ENCODE results near the gene CCDC174.

DNA sequence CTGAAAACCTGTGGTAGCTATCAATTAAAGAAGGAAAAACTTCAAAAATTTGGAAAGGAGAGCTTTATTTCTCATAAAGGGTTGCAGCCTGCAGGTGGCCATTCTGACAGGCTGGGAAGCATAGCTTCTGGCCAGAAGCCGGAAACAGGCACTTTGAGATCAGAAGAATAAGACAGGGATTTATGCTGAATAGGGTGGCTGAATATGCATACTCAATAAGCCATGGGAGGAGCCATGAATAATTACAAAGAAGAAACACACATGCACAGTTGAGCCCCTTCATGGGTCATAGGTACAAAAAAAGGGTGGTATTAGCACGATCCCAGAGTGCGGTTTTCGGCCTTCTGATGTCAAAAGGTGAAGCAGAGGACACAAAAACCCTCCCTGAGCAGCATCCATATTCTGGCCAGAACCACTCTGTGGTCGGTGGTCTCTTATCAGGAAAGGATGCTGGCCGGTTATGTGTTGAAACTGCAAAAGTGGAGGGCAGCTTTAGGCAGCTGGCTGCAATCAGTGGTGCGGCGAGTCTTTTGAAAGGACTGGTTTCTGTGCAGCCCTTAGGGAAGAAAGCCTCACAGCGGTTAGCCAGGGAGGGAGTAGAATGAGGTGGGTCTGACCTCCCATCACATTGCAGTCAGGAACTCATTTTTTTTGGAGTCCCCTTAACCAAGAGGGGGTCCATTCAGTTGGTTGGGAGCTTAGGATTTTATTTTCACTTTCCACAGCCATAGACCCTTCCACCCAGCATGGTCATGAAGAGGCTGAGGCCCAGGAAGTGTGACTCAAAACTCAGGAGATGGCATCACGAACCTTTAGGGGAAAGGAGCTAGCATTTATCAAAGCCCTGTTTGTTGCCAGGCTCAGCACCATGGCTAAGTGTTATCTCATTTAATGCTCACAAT is 34.7 kb upstream of the CCDC174 start:
- TF ChIP-seq MXD4 (CRISPR knock-in tag; IDR thresholded peaks at IDR 0.05; ENCODE audit: borderline replicate concordance) (no peak), TEAD4 (CRISPR knock-in tag; IDR thresholded peaks at IDR 0.05) (no peak), ZNF138 (CRISPR knock-in tag; conservative IDR thresholded peaks at IDR 0.05) (no peak), TCF7 (CRISPR knock-in tag; IDR thresholded peaks at IDR 0.05; ENCODE audit: low read depth) (no peak), NR2C2 (CRISPR knock-in tag; IDR thresholded peaks at IDR 0.05) (no peak), ESRRA (CRISPR knock-in tag; IDR thresholded peaks at IDR 0.05; ENCODE audit: borderline replicate concordance) (no peak), NFE2L1 (CRISPR knock-in tag; IDR thresholded peaks at IDR 0.05) (no peak), RELA (CRISPR knock-in tag; IDR thresholded peaks at IDR 0.05; ENCODE audit: borderline replicate concordance) (no peak)
- TF ChIP-seq, protein P1, sequence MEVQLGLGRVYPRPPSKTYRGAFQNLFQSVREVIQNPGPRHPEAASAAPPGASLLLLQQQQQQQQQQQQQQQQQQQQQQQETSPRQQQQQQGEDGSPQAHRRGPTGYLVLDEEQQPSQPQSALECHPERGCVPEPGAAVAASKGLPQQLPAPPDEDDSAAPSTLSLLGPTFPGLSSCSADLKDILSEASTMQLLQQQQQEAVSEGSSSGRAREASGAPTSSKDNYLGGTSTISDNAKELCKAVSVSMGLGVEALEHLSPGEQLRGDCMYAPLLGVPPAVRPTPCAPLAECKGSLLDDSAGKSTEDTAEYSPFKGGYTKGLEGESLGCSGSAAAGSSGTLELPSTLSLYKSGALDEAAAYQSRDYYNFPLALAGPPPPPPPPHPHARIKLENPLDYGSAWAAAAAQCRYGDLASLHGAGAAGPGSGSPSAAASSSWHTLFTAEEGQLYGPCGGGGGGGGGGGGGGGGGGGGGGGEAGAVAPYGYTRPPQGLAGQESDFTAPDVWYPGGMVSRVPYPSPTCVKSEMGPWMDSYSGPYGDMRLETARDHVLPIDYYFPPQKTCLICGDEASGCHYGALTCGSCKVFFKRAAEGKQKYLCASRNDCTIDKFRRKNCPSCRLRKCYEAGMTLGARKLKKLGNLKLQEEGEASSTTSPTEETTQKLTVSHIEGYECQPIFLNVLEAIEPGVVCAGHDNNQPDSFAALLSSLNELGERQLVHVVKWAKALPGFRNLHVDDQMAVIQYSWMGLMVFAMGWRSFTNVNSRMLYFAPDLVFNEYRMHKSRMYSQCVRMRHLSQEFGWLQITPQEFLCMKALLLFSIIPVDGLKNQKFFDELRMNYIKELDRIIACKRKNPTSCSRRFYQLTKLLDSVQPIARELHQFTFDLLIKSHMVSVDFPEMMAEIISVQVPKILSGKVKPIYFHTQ (CRISPR knock-in tag; IDR thresholded peaks at IDR 0.05) = no peak
- TF ChIP-seq, protein P2, sequence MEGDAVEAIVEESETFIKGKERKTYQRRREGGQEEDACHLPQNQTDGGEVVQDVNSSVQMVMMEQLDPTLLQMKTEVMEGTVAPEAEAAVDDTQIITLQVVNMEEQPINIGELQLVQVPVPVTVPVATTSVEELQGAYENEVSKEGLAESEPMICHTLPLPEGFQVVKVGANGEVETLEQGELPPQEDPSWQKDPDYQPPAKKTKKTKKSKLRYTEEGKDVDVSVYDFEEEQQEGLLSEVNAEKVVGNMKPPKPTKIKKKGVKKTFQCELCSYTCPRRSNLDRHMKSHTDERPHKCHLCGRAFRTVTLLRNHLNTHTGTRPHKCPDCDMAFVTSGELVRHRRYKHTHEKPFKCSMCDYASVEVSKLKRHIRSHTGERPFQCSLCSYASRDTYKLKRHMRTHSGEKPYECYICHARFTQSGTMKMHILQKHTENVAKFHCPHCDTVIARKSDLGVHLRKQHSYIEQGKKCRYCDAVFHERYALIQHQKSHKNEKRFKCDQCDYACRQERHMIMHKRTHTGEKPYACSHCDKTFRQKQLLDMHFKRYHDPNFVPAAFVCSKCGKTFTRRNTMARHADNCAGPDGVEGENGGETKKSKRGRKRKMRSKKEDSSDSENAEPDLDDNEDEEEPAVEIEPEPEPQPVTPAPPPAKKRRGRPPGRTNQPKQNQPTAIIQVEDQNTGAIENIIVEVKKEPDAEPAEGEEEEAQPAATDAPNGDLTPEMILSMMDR (IDR thresholded peaks at IDR 0.05) = no peak
- TF ChIP-seq, protein P3, sequence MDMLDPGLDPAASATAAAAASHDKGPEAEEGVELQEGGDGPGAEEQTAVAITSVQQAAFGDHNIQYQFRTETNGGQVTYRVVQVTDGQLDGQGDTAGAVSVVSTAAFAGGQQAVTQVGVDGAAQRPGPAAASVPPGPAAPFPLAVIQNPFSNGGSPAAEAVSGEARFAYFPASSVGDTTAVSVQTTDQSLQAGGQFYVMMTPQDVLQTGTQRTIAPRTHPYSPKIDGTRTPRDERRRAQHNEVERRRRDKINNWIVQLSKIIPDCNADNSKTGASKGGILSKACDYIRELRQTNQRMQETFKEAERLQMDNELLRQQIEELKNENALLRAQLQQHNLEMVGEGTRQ (CRISPR knock-in tag; IDR thresholded peaks at IDR 0.05) = no peak
- TF ChIP-seq, protein P4, sequence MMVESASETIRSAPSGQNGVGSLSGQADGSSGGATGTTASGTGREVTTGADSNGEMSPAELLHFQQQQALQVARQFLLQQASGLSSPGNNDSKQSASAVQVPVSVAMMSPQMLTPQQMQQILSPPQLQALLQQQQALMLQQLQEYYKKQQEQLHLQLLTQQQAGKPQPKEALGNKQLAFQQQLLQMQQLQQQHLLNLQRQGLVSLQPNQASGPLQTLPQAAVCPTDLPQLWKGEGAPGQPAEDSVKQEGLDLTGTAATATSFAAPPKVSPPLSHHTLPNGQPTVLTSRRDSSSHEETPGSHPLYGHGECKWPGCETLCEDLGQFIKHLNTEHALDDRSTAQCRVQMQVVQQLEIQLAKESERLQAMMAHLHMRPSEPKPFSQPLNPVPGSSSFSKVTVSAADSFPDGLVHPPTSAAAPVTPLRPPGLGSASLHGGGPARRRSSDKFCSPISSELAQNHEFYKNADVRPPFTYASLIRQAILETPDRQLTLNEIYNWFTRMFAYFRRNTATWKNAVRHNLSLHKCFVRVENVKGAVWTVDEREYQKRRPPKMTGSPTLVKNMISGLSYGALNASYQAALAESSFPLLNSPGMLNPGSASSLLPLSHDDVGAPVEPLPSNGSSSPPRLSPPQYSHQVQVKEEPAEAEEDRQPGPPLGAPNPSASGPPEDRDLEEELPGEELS (CRISPR knock-in tag; IDR thresholded peaks at IDR 0.05) = no peak
